GM19023 (cell line): ENCODE data around the gene GID4.
A peak's percentile ranks its signal among the peaks of the same experiment; 100 is the strongest.

Experiments
- ATAC-seq: cut with Tn5 transposase; IDR thresholded peaks from one replicate; pipeline ENCODE4 v1.9.1; 2021; ENCODE audit warnings: mild to moderate bottlenecking, moderate library complexity; ENCODE audit not compliant: unreplicated experiment

The GID4 gene

DNA sequence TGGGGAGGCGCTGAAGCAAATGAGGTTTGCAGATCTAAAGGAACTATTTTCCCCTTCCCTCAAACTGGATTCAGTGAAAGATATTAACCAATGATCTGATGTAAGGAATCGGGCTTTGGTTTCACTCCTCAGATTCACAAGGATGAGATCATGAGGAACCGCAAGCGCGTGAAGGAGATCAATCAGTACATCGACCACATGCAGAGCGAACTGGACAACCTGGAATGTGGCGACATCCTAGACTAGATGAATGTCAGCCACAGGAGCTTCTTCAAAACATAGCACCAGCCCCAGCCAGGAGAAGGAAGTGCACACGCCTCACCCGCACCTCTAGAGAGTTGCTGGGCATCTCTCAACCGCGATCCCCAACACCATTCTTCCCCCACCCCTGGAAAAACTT, 22.8 kb upstream of the GID4 start:
- ATAC-seq: no peak

DNA sequence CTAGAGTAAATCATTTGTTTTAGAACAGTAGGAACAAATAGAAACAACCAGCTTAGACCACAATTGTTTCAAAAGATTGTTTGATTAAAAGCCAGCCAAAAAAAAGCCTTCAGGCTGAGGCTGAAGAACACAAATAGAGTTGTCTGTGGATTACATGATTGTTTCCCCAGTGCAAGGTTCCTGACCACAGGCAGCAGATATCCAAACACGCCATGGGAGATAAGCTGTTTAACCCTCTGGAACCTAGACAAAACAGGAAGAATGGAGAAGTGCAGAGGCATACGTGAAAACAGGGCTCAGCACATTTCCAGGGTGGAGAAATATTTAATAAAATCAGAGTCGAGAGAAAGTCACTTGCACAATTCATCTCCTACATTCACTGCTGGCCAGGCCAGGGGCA, 21.2 kb upstream of the GID4 start:
- ATAC-seq: no peak

- no peak for ATAC-seq
Observed at GRCh38 chr17:18018411-18018921, 20.7 kb upstream of the GID4 start.

DNA sequence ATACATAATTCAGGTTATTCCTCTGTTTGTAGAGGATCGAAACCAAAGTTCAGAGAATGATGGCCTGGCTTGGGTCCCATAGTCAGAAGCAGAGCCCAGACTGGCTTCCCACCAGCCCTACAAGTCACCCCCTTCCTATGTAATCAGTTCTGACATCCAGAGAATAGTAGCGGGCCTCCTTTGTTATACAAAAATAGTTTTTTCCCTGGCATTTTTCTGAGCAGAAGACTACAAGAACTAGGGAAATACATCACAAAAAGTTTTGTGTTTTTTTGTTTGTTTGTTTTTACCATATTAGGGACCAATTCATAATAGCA, 19.4 kb upstream of the GID4 start:
- no peak for ATAC-seq

GRCh38 chr17:18020971-18021370, 18.2 kb upstream of the GID4 start:
- no peak for ATAC-seq

- no peak for ATAC-seq
Observed at GRCh38 chr17:18021372-18021771, 17.8 kb upstream of the GID4 start.

DNA sequence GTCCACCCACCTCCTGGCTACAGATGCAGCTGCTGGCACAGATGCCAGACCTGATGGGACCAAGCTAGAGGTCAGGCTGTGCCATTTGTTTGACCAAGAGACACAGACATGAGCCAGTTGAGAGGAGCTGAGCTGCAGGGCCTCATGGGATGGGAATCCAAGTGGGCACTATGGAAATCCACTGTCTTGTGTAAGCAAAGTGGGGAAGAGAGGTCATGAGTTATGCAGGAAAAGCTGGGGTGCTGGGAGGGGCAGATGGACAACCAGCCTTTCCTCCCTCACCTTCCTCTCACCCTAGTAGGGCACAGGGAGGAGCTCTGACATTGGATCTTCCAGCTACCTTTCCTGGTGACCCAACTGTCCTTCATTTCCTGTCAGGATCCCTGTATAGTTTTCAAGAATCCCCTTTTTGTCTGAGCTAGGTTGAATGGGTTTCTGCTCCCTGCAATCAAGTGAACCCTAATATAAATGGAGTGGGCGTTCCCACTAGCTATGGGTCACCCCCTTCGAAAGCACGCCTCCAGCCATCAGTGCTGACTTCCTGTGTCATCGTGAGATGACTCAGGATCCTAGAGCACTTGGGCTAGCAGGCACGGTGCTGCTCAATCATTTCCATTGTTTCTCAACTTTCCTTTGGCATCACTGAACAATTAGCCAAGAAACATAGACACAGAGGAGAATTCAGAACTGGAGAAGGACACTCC, 13.8 kb upstream of the GID4 start:
- peak; percentile 64 for ATAC-seq

- ATAC-seq: no peak
Observed at GRCh38 chr17:18025945-18026776, 13.0 kb upstream of the GID4 start.

DNA sequence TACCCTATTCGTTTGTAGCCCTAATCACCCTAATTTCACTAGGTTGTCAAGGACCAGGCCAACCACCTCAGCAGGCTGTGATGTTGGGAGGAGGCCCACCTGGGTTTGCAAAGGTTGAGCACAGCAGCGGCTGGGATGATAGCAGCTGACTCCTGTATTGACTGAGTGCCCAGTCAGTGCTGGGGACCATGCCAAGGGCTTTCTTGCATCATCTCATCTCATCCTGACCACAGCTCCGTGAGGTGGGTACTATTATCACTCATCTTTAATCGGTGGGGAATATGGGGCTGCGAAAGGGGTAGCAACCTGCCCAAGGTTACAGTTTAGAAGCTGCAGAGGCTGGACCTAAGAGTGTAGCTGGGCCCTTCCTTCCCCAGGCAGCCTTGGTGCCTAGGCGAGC, 11.9 kb upstream of the GID4 start:
- no peak for ATAC-seq

- ATAC-seq: no peak
Observed at GRCh38 chr17:18028114-18028951, 10.9 kb upstream of the GID4 start.

GRCh38 chr17:18028952-18029540, 10.2 kb upstream of the GID4 start:
- no peak for ATAC-seq

DNA sequence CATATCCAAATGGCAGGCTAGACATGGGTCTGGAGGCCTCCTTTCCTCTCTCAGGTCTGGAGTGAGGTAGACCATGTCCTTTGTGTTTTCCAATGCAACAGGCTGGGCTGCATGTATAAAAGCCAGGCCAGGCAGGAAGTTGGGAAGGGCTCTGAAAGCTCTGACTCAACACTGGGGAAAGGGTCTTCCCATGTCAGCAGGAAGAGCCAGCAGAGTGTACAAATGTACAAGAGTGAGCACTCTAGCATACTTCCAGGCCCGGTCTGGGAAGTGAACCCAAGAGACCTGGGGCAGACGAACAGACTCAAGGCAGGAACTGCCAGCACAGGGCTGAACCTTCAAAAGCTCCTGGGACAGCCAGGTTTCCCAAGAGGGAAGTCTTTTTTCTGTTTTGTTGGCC, 7.3 kb upstream of the GID4 start:
- no peak for ATAC-seq

- ATAC-seq: peak; percentile 53
Observed at GRCh38 chr17:18033442-18034099, 5.6 kb upstream of the GID4 start.

- ATAC-seq: no peak
Observed at GRCh38 chr17:18035704-18036103, 3.5 kb upstream of the GID4 start.

- ATAC-seq: no peak
Observed at GRCh38 chr17:18037486-18037885, 1.7 kb upstream of the GID4 start.

- ATAC-seq: no peak
Observed at GRCh38 chr17:18038149-18038850, 908 bp upstream of the GID4 start.

- peak; percentile 21 for ATAC-seq
Observed at GRCh38 chr17:18039535-18040260, 490 bp downstream of the GID4 start.

GRCh38 chr17:18040261-18040858, 1.2 kb downstream of the GID4 start:
- ATAC-seq: no peak

- no peak for ATAC-seq
Observed at GRCh38 chr17:18041776-18042175, 2.6 kb downstream of the GID4 start.
